HUES6 (cell line): ENCODE measurements around the gene NGLY1.

Experiments
- H3K27ac ChIP-seq: 2 replicates; pipeline ENCODE4 v1.7.0; 2013; ENCODE audit warnings: low read depth, mild to moderate bottlenecking, low read length, inconsistent platforms
- H3K27me3 ChIP-seq: 2 replicates; pipeline ENCODE4 v1.6.1; 2013; ENCODE audit warnings: low read length; ENCODE audit not compliant: control insufficient read depth, insufficient read depth
- H3K36me3 ChIP-seq: 2 replicates; pipeline ENCODE4 v1.6.1; 2013; ENCODE audit warnings: low read length; ENCODE audit not compliant: control insufficient read depth, insufficient read depth
- H3K4me1 ChIP-seq: 2 replicates; pipeline ENCODE4 v1.6.1; 2013; ENCODE audit warnings: low read length; ENCODE audit not compliant: control insufficient read depth, insufficient read depth
- H3K4me3 ChIP-seq: 2 replicates; pipeline ENCODE4 v1.5.1; 2013; ENCODE audit warnings: low read depth, low read length
- H3K9ac ChIP-seq: one replicate; pipeline ENCODE4 v1.6.1; 2013; ENCODE audit warnings: mild to moderate bottlenecking, low read length
- H3K9me3 ChIP-seq: 2 replicates; pipeline ENCODE4 v1.6.1; 2013; ENCODE audit warnings: low read depth, low read length; ENCODE audit not compliant: control insufficient read depth, insufficient read depth

The NGLY1 gene

DNA sequence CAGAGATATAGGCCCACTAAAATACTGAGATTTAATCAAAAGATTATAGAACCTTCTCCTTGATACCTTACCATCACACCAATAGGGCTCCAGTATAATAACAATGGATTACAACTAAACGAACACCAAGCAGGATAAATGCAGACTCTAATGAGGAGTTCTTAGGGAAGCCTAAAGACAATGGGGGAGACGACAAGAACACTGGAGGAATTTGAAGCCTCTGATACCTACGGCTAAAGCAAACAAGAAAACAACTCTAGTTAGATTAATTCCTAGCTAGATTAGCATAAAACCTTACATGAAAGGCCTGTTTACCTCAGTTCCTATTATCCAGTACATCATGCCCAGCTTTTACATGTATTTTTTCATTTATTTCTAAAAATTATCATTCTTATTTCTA lies 35.1 kb downstream of the NGLY1 start:
- Histone ChIP-seq H3K27me3 (no peaks in the 10 kb centered on the region), H3K36me3 (peaks cover 23% of the 10 kb centered on the region), H3K27ac (0 out of 2 replicates have a peak overlapping the region, but pooled peaks have one; percentile 13)

GRCh38 chr3:25747033-25747432 lies 36.2 kb downstream of the NGLY1 start:
- Histone ChIP-seq H3K36me3 (peaks cover 23% of the 10 kb centered on the region), H3K27me3 (no peaks in the 10 kb centered on the region), H3K9ac (no peak overlapping the region), H3K4me3 (no peak overlapping the region), H3K27ac (no peak overlapping the region), H3K9me3 (no peaks in the 10 kb centered on the region), H3K4me1 (peaks cover 7% of the 10 kb centered on the region; the same call in 1 of the 2 replicates)

More for the DNA sequence above, 35.1 kb downstream of the NGLY1 start:
- Histone ChIP-seq H3K9me3 (no peaks in the 10 kb centered on the region), H3K9ac (no peak overlapping the region), H3K4me1 (peaks cover 7% of the 10 kb centered on the region; the same call in 1 of the 2 replicates), H3K4me3 (no peak overlapping the region)

DNA sequence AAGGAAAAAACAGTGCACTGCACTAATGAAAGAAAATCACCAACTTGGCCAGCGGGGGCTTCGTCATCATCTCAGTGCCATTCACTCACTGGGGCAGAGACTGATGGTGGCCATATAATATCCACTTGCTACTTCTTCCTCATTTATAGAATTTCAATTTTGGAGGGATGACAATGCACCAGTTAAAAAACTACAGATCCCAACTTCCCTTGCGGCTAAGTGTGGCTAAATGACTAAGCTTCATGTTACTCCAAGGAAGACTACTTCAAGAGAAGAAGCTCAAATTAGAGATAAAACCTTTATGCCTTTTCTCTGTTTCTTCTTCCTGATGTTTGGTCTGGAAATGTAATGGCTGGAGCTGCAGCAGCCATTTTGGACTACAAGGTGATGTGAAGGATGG lies 38.8 kb downstream of the NGLY1 start:
- no peaks in the 10 kb centered on the region for H3K9me3 ChIP-seq
- H3K4me1 ChIP-seq = peaks cover 7% of the 10 kb centered on the region; the same call in 1 of the 2 replicates
- peaks cover 4% of the 10 kb centered on the region for H3K36me3 ChIP-seq
- no peak overlapping the region for H3K4me3 ChIP-seq
- no peaks in the 10 kb centered on the region for H3K27me3 ChIP-seq
- H3K27ac ChIP-seq = no peak overlapping the region
- H3K9ac ChIP-seq = no peak overlapping the region

- Histone ChIP-seq H3K27me3 (no peaks in the 10 kb centered on the region), H3K4me1 (no peaks in the 10 kb centered on the region), H3K4me3 (no peak overlapping the region), H3K9me3 (no peaks in the 10 kb centered on the region), H3K27ac (no peak overlapping the region), H3K36me3 (peaks cover 22% of the 10 kb centered on the region), H3K9ac (no peak overlapping the region)
Measured at GRCh38 chr3:25728101-25728500, 55.1 kb downstream of the NGLY1 start.

GRCh38 chr3:25727316-25727715 lies 55.9 kb downstream of the NGLY1 start:
- H3K4me3 ChIP-seq = no peak overlapping the region
- H3K36me3 ChIP-seq = peaks cover 18% of the 10 kb centered on the region
- no peaks in the 10 kb centered on the region for H3K27me3 ChIP-seq
- no peaks in the 10 kb centered on the region for H3K4me1 ChIP-seq
- H3K27ac ChIP-seq = no peak overlapping the region
- no peak overlapping the region for H3K9ac ChIP-seq
- H3K9me3 ChIP-seq = no peaks in the 10 kb centered on the region

- H3K27me3 ChIP-seq = no peaks in the 10 kb centered on the region
- H3K27ac ChIP-seq = no peak overlapping the region
- peaks cover 10% of the 10 kb centered on the region for H3K36me3 ChIP-seq
- no peak overlapping the region for H3K9ac ChIP-seq
- H3K4me3 ChIP-seq = no peak overlapping the region
- no peaks in the 10 kb centered on the region for H3K4me1 ChIP-seq
- H3K9me3 ChIP-seq = no peaks in the 10 kb centered on the region
Measured at GRCh38 chr3:25725810-25726209, 57.4 kb downstream of the NGLY1 start.

DNA sequence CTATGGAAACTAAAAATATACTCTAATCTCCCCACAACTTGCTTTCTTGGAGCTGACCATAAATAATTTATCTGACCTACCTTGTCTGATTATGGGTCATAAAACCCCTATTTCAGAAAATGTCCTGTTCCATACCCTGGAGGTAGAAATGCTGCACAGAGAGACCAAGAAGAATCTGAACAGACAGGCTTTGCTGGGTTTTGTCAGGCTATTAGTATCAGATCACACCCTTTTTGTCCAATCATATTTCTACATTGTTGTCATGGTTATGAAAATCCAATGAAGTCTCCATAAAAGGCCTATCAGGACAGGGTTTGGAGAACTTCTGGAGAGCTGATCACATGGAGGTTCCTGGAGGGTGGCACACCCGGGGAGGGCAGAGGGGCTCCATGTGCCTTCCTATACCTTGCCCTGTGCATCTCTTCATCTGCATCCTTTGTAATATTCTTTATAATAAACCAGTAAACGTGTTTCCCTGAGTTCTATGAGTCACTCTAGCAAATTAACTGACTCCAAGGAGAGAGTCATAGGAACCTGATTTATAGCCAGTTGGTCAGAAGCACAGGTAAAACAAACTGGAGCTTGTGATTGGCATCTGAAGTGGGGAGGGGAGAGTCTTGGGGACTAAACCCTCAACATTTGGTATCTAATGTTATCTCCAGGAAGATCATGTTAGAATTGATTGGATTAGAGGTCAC lies 58.1 kb downstream of the NGLY1 start:
- no peaks in the 10 kb centered on the region for H3K9me3 ChIP-seq
- H3K36me3 ChIP-seq = peaks cover 10% of the 10 kb centered on the region
- H3K4me3 ChIP-seq = no peak overlapping the region
- H3K9ac ChIP-seq = no peak overlapping the region
- H3K27ac ChIP-seq = no peak overlapping the region
- H3K27me3 ChIP-seq = no peaks in the 10 kb centered on the region
- no peaks in the 10 kb centered on the region for H3K4me1 ChIP-seq

- H3K4me3 ChIP-seq = no peak overlapping the region
- H3K27ac ChIP-seq = no peak overlapping the region
- H3K9ac ChIP-seq = no peak overlapping the region
- H3K4me1 ChIP-seq = no peaks in the 10 kb centered on the region
- H3K36me3 ChIP-seq = peaks cover 7% of the 10 kb centered on the region
- no peaks in the 10 kb centered on the region for H3K27me3 ChIP-seq
- no peaks in the 10 kb centered on the region for H3K9me3 ChIP-seq
Measured at GRCh38 chr3:25723802-25724201, 59.4 kb downstream of the NGLY1 start.

- Histone ChIP-seq H3K27me3 (no peaks in the 10 kb centered on the region), H3K4me1 (no peaks in the 10 kb centered on the region), H3K4me3 (no peak overlapping the region), H3K27ac (no peak overlapping the region), H3K9me3 (0 out of 2 replicates have a peak, but pooled peaks cover 3% of the 10 kb centered on the region), H3K36me3 (no peaks in the 10 kb centered on the region; the same call in 1 of the 2 replicates), H3K9ac (no peak overlapping the region)
Measured at GRCh38 chr3:25719321-25719720, 63.9 kb downstream of the NGLY1 start.

DNA sequence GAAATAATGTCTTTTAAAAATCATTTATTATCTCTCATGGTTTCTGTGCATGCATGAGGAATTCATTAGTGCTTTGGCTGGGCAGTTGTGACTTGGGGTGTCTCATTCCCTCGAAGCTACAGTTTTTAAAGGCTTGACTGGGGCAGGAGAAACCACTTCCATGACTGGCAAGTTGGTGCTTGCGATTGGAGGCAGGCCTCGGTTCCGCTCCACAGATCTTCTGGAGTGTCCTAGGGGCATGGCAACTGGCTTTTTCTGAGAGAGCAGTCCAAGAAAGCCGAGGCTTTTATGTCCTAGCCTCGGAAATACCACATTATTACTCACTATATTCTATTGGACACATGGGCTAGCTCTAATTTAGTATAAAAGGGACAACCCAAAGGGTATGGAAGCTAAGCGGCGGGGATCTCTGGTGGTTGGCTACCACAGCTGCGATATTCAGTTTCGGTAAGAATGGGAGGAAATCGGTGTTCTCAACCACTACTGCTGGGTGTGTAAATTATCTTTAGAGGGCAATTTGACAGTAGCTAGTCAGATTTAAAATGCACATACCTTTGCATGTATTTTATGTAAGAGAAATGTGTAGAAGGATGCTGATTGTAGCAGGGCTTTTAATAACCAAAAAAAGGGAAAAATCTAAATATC lies 69.8 kb downstream of the NGLY1 start:
- no peak overlapping the region for H3K9ac ChIP-seq
- no peak overlapping the region for H3K27ac ChIP-seq
- H3K9me3 ChIP-seq = 0 out of 2 replicates have a peak, but pooled peaks cover 3% of the 10 kb centered on the region
- H3K4me3 ChIP-seq = no peak overlapping the region
- H3K36me3 ChIP-seq = no peaks in the 10 kb centered on the region
- H3K27me3 ChIP-seq = no peaks in the 10 kb centered on the region
- H3K4me1 ChIP-seq = no peaks in the 10 kb centered on the region

DNA sequence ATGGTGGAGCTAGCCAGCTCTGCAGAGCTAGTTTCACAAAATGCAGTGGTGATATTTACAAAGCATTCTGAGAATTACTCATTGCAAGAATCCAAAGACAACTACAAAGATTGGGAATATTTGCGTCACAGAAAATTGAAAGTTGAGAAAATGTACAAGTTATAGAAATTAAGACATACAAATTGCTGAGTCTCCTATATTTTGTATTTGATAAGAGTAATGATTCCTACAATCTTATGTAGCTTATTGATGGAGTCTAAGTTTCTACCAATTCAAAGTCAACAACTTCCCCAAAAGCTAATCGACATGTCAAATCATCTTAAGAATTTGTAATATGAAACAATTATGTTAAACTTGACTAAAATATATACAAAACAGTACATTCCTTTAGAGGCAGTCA lies 72.2 kb downstream of the NGLY1 start:
- Histone ChIP-seq H3K36me3 (no peaks in the 10 kb centered on the region), H3K4me1 (no peaks in the 10 kb centered on the region), H3K27me3 (no peaks in the 10 kb centered on the region), H3K4me3 (no peak overlapping the region), H3K9me3 (0 out of 2 replicates have a peak, but pooled peaks cover 1% of the 10 kb centered on the region), H3K9ac (no peak overlapping the region), H3K27ac (no peak overlapping the region)
